Neuronal stem cell (in vitro differentiated cells): Measurements from ENCODE around the gene PAK5.

Source experiments
- DNase-seq: peaks from one replicate; pipeline ENCODE4 v3.0.0-alpha.2; 2013; ENCODE audit warnings: low spot score
- H2AFZ ChIP-seq: one replicate; pipeline ENCODE4 v1.6.1; 2013; ENCODE audit warnings: mild to moderate bottlenecking, low read length, inconsistent platforms
- H2AK5ac ChIP-seq: 2 replicates; pipeline ENCODE4 v1.6.1; 2013; ENCODE audit warnings: low read depth, mild to moderate bottlenecking, inconsistent platforms, low read length, moderate library complexity, mixed read lengths
- H2BK120ac ChIP-seq: 2 replicates; pipeline ENCODE4 v1.6.1; 2013; ENCODE audit warnings: low read depth, mild to moderate bottlenecking, inconsistent platforms, low read length, moderate library complexity, mixed read lengths
- H2BK12ac ChIP-seq: one replicate; pipeline ENCODE4 v1.6.1; 2013; ENCODE audit warnings: low read length, inconsistent platforms
- H2BK15ac ChIP-seq: 2 replicates; pipeline ENCODE4 v1.6.1; 2013; ENCODE audit warnings: mild to moderate bottlenecking, low read length, inconsistent platforms, mixed read lengths
- H2BK5ac ChIP-seq: one replicate; pipeline ENCODE4 v1.6.1; 2013; ENCODE audit warnings: inconsistent platforms, mild to moderate bottlenecking, low read length, moderate library complexity
- H3K14ac ChIP-seq: one replicate; pipeline ENCODE4 v1.6.1; 2013; ENCODE audit warnings: low read length, inconsistent platforms
- H3K18ac ChIP-seq: 2 replicates; pipeline ENCODE4 v1.6.1; 2013; ENCODE audit warnings: low read length, inconsistent platforms
- H3K23ac ChIP-seq: 2 replicates; pipeline ENCODE4 v1.6.1; 2013; ENCODE audit warnings: low read depth, mild to moderate bottlenecking, mixed read lengths, low read length, inconsistent platforms; ENCODE audit not compliant: poor library complexity
- H3K27ac ChIP-seq: replicated peaks from 3 replicates; pipeline ENCODE4 v1.5.1; 2013; ENCODE audit warnings: low read length, inconsistent platforms
- H3K27me3 ChIP-seq, 3 experiments: 2 replicates each; pipeline ENCODE4 v1.6.1; 2013; ENCODE audit warnings: low read length in 3 of 3, mild to moderate bottlenecking in 2 of 3, inconsistent platforms in 1 of 3, low read depth in 1 of 3, mixed read lengths in 1 of 3, moderate library complexity in 1 of 3; ENCODE audit not compliant: control insufficient read depth in 3 of 3, insufficient read depth in 3 of 3
- H3K36me3 ChIP-seq, 2 donors: replicated peaks in 1 of 2; 2 replicates each; pipeline ENCODE4 v1.6.1; 2013; ENCODE audit warnings: low read length in 2 of 2; ENCODE audit not compliant: control insufficient read depth in 2 of 2, insufficient read depth in 2 of 2
- H3K4ac ChIP-seq: 2 replicates; pipeline ENCODE4 v1.6.1; 2013; ENCODE audit warnings: inconsistent platforms, mild to moderate bottlenecking, low read length, moderate library complexity
- H3K4me1 ChIP-seq, 2 donors: 1 replicate in 1 of 2; 2 replicates in 1 of 2; pipeline ENCODE4 v1.6.1; 2013; ENCODE audit warnings: low read length in 2 of 2, low read depth in 1 of 2; ENCODE audit not compliant: control insufficient read depth in 2 of 2, insufficient read depth in 1 of 2
- H3K4me2 ChIP-seq: one replicate; pipeline ENCODE4 v1.6.1; 2013; ENCODE audit warnings: mild to moderate bottlenecking, low read length, inconsistent platforms; ENCODE audit not compliant: insufficient read depth, poor library complexity, severe bottlenecking
- H3K4me3 ChIP-seq, 2 donors: 2 replicates each; pipeline ENCODE4 v1.5.1; 2013; ENCODE audit warnings: low read length in 2 of 2, mild to moderate bottlenecking in 2 of 2, inconsistent platforms in 1 of 2, moderate library complexity in 1 of 2
- H3K79me1 ChIP-seq: one replicate; pipeline ENCODE4 v1.6.1; 2013; ENCODE audit warnings: low read depth, mild to moderate bottlenecking, inconsistent platforms, low read length, moderate library complexity
- H3K9ac ChIP-seq: one replicate; pipeline ENCODE4 v1.6.1; 2013; ENCODE audit warnings: mild to moderate bottlenecking, low read depth, low read length, inconsistent platforms; ENCODE audit not compliant: poor library complexity
- H3K9me3 ChIP-seq, 2 donors: replicated peaks in 1 of 2; 2 replicates each; pipeline versions ENCODE3 to v1.6.1; 2013; ENCODE audit warnings: low read length in 2 of 2, mild to moderate bottlenecking in 2 of 2, inconsistent platforms in 1 of 2, low read depth in 1 of 2, mixed read lengths in 1 of 2, moderate library complexity in 1 of 2; ENCODE audit not compliant: control insufficient read depth in 2 of 2, insufficient read depth in 1 of 2
- H4K8ac ChIP-seq: one replicate; pipeline ENCODE4 v1.6.1; 2013; ENCODE audit warnings: low read depth, mild to moderate bottlenecking, inconsistent platforms, low read length, moderate library complexity
- H4K91ac ChIP-seq: one replicate; pipeline ENCODE4 v1.6.1; 2013; ENCODE audit warnings: low read length, low read depth, mild to moderate bottlenecking, inconsistent platforms; ENCODE audit not compliant: poor library complexity
- WGBS, 2 donors: extraction: QIAGEN DNeasy Blood & Tissue Kit; methylation state at CpG; one replicate each; pipeline ENCODE4 v1.1.7; 2013; ENCODE audit warnings: missing lambda C conversion rate in 2 of 2, mixed read lengths in 1 of 2; ENCODE audit not compliant: insufficient read length in 2 of 2, insufficient replicate concordance in 1 of 2; ENCODE audit errors: extremely low coverage in 2 of 2; 5-methylcytosine and 5-hydroxymethylcytosine counted together

Gene PAK5

GRCh38 chr20:9574181-9574580, 264.7 kb downstream of the PAK5 start:
- H4K91ac ChIP-seq: no peak overlapping the region
- no peak overlapping the region for H2BK120ac ChIP-seq
- H3K27me3 ChIP-seq: peaks cover 0 to 51% (median 0%) of the 10 kb centered on the region in 3 experiments
- no peak overlapping the region for H3K23ac ChIP-seq
- H3K27ac ChIP-seq: peak overlapping the region; percentile 97
- no peak overlapping the region for H3K14ac ChIP-seq
- H3K4ac ChIP-seq: no peak overlapping the region
- peak; percentile 79 for DNase-seq
- no peak overlapping the region for H3K9ac ChIP-seq
- peaks cover 18 to 37% of the 10 kb centered on the region in 2 donors for H3K4me1 ChIP-seq
- peak overlapping the region; percentile 28 for H3K4me2 ChIP-seq
- H4K8ac ChIP-seq: no peak overlapping the region
- no peaks in the 10 kb centered on the region for H3K36me3 ChIP-seq
- no peak overlapping the region for H2AK5ac ChIP-seq
- no peak overlapping the region for H3K18ac ChIP-seq
- no peak overlapping the region for H2BK5ac ChIP-seq
- H3K79me1 ChIP-seq: no peaks in the 10 kb centered on the region
- no peaks in the 10 kb centered on the region for H3K9me3 ChIP-seq
- H2AFZ ChIP-seq: no peak overlapping the region
- H3K4me3 ChIP-seq: no peak overlapping the region
- WGBS, 2 donors: no CpG with 5 or more reads among the region's 7 CpGs
- H2BK15ac ChIP-seq: no peak overlapping the region
- H2BK12ac ChIP-seq: no peak overlapping the region

DNA sequence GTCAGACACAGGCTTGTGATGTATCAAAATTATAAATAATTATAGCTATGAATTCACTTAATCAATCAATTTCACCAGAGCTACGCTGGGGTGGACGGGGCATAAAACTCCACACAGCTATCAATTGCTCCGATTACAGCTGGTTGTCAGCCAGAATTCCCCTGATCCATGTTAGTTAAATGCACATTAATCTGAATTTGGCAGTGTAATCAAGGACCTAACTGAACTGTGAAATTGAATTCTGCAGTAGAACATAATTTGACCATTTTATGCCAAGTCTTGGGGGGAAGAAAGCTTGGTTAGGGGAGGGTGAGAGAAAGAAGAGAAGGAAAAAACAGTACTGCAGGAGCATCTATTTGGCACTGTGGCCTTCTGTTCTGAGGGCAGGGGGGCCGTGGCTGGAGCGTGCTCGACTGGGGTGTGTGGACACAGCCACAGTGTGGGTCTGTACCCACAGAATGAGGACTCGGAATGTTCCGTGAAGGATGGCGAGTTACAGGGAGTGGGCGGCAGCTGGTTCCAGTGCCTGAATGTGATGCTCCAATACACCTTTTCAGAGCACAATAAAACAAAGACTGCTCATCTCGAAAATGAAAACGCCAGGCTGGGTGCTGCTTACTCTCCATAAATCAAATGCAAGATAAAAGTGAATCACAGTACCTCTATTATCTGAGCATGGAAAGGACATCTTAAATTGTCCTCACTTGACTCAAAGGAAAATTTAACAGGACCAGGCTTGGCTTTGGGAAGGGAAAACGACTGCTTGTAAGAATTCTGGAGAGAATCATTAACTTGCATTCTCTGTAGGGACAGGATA, 265.3 kb downstream of the PAK5 start:
- Histone ChIP-seq H3K36me3 (no peaks in the 10 kb centered on the region), H2AK5ac (no peak overlapping the region), H3K27me3 (peaks cover 0 to 47% (median 0%) of the 10 kb centered on the region in 3 experiments), H3K79me1 (no peaks in the 10 kb centered on the region), H3K9me3 (no peaks in the 10 kb centered on the region), H4K8ac (no peak overlapping the region), H3K4me2 (peak overlapping the region; percentile 28), H3K4ac (no peak overlapping the region), H2BK12ac (peak overlapping the region; percentile 14), H3K9ac (no peak overlapping the region), H2BK5ac (no peak overlapping the region), H4K91ac (peak overlapping the region; percentile 88), H2BK15ac (no peak overlapping the region), H3K14ac (no peak overlapping the region), H3K27ac (peak overlapping the region; percentile 97), H3K18ac (peak overlapping the region; percentile 84), H2BK120ac (no peak overlapping the region), H3K4me3 (no peak overlapping the region), H2AFZ (peak overlapping the region; percentile 22), H3K23ac (no peak overlapping the region), H3K4me1 (peaks cover 18 to 37% of the 10 kb centered on the region in 2 donors)
- whole genome bisulfite sequencing, 2 donors: no CpG with 5 or more reads among the region's 13 CpGs
- peak; percentile 39 for DNase-seq

- Histone ChIP-seq H2BK12ac (no peak overlapping the region), H3K4me1 (peaks cover 18 to 33% of the 10 kb centered on the region in 2 donors), H2BK120ac (no peak overlapping the region), H3K4me2 (peak overlapping the region; percentile 15), H2AFZ (no peak overlapping the region), H3K4ac (no peak overlapping the region), H3K36me3 (no peaks in the 10 kb centered on the region), H3K4me3 (no peak overlapping the region), H3K23ac (no peak overlapping the region), H3K9ac (no peak overlapping the region), H3K79me1 (no peaks in the 10 kb centered on the region), H3K27ac (peak overlapping the region; percentile 62), H4K91ac (no peak overlapping the region), H3K14ac (no peak overlapping the region), H2BK15ac (no peak overlapping the region), H2BK5ac (no peak overlapping the region), H4K8ac (no peak overlapping the region), H3K27me3 (peaks cover 0 to 45% (median 0%) of the 10 kb centered on the region in 3 experiments), H3K9me3 (no peaks in the 10 kb centered on the region), H3K18ac (no peak overlapping the region), H2AK5ac (no peak overlapping the region)
- no CpG with 5 or more reads among the region's 2 CpGs for WGBS, 2 donors
- peak; percentile 48 for DNase-seq
These were observed 266.2 kb downstream of the PAK5 start for GRCh38 chr20:9572670-9573069.

- H3K27me3 ChIP-seq: peaks cover 0 to 44% (median 0%) of the 10 kb centered on the region in 3 experiments
- no peaks in the 10 kb centered on the region for H3K79me1 ChIP-seq
- H3K4ac ChIP-seq: no peak overlapping the region
- no peak overlapping the region for H3K4me3 ChIP-seq
- H2AK5ac ChIP-seq: no peak overlapping the region
- no CpG with 5 or more reads among the region's 3 CpGs for WGBS, 2 donors
- peaks cover 18 to 28% of the 10 kb centered on the region in 2 donors for H3K4me1 ChIP-seq
- H3K23ac ChIP-seq: no peak overlapping the region
- no peak overlapping the region for H3K9ac ChIP-seq
- H2BK12ac ChIP-seq: no peak overlapping the region
- H4K91ac ChIP-seq: no peak overlapping the region
- H4K8ac ChIP-seq: no peak overlapping the region
- no peaks in the 10 kb centered on the region for H3K9me3 ChIP-seq
- no peak overlapping the region for H3K14ac ChIP-seq
- peak overlapping the region; percentile 62 for H3K27ac ChIP-seq
- H3K36me3 ChIP-seq: no peaks in the 10 kb centered on the region
- no peak overlapping the region for H2BK120ac ChIP-seq
- no peak for DNase-seq
- H2BK15ac ChIP-seq: no peak overlapping the region
- H3K18ac ChIP-seq: no peak overlapping the region
- H2BK5ac ChIP-seq: no peak overlapping the region
- no peak overlapping the region for H3K4me2 ChIP-seq
- H2AFZ ChIP-seq: no peak overlapping the region
These were observed 267.1 kb downstream of the PAK5 start for GRCh38 chr20:9571783-9572182.
